Immature natural killer cell (primary cell): Measurements from ENCODE around the gene TMEM60. TPM values are rescaled to one million over a fixed set of nuclear protein-coding genes. Genes with fewer than 3 reads are reported as not detected.
A peak's percentile ranks its signal among the peaks of the same experiment; 100 is the strongest.

ENCODE experiments used
- DNase-seq, 3 donors: peaks; one replicate each; pipeline ENCODE4 v3.0.0; 2022; ENCODE audit warnings: mixed read lengths in 1 of 3
- H3K27ac Mint-ChIP-seq, 6 donors: one replicate each; pipeline ENCODE4 v1.8.0; 2020; ENCODE audit warnings: mixed read lengths in 6 of 6, mild to moderate bottlenecking in 5 of 6, inconsistent platforms in 4 of 6, moderate library complexity in 3 of 6
- H3K27me3 Mint-ChIP-seq, 3 donors: one replicate each; pipeline ENCODE4 v1.8.0; 2020 to 2021; ENCODE audit warnings: low read depth in 3 of 3, mild to moderate bottlenecking in 3 of 3, mixed read lengths in 3 of 3, moderate library complexity in 3 of 3, inconsistent platforms in 1 of 3
- H3K36me3 Mint-ChIP-seq, 3 donors: one replicate each; pipeline ENCODE4 v1.8.0; 2020; ENCODE audit warnings: mixed read lengths in 3 of 3, inconsistent platforms in 2 of 3, mild to moderate bottlenecking in 2 of 3
- H3K4me1 Mint-ChIP-seq, 2 donors: one replicate each; pipeline ENCODE4 v1.8.0; 2020; ENCODE audit warnings: inconsistent platforms in 2 of 2, mild to moderate bottlenecking in 2 of 2, mixed read lengths in 2 of 2, moderate library complexity in 1 of 2
- H3K4me3 Mint-ChIP-seq, 5 donors: one replicate each; pipeline ENCODE4 v1.8.0; 2020; ENCODE audit warnings: mild to moderate bottlenecking in 5 of 5, mixed read lengths in 5 of 5, inconsistent platforms in 3 of 5, moderate library complexity in 3 of 5
- H3K9me3 Mint-ChIP-seq, 6 donors: one replicate each; pipeline ENCODE4 v1.8.0; 2020; ENCODE audit warnings: mild to moderate bottlenecking in 6 of 6, mixed read lengths in 6 of 6, inconsistent platforms in 4 of 6, moderate library complexity in 3 of 6
- polyA plus RNA-seq, 3 donors: library from polyadenylated mRNA; unstranded; fragments of 300-500 nt; fragmentation: Illumina TruSeq; gene quantifications; one replicate each; pipeline ENCODE4 v1.2.3, GENCODE V29; 2021

Gene TMEM60
- polyA plus RNA-seq, 3 donors from 2014 or later, result 7.9 to 22.6 (median 11.0) TPM

DNA sequence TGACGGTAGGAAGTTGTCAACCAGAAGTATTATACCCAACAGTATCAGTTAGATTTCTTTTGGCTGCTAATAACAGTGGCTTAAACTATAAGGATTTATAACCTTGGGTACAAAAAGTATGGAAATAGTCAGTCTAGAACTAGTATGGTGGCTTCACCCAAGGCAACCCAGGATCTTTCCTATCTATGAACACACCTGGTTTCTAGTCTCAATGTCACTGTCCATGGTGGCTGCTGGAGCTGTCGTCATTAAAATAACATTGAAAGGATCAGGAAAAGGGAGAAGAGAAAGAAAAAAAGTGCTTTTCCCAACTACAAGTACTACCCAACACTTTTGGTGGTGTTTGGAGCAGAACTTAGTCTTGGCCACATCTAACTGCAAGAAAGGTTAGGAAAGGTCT lies 28.1 kb upstream of the TMEM60 start:
- Mint-ChIP-seq H3K4me3 (no peak overlapping the region), H3K27me3 (peaks cover 0 to 2% (median under 1%) of the 10 kb centered on the region in 3 donors)

DNA sequence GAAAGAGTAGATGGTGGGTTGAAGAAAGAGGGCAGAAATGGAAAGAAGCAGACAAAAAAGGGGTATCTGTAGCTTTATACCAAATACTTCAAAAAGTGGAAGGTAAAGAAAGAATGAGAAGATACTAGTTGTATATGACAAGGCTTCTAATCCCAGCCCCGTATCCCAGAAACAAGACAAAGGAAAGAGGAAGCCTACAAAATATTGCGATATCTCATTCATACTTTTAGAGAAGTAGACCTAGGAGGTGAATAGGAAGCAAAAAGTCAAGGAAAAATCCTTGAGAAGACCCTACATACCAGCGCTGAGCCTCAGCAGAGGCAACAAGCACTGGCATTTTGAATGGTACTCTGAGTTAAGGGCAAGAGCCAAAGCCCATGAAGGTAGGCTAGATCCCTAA lies 26.9 kb upstream of the TMEM60 start:
- Mint-ChIP-seq H3K27me3 (peaks cover 0 to 2% (median 1%) of the 10 kb centered on the region in 3 donors), H3K27ac (peak overlapping the region in 1 of 6 donors; percentile 53), H3K4me1 (peaks cover 25 to 50% of the 10 kb centered on the region in 2 donors), H3K36me3 (peaks cover 19 to 35% (median 29%) of the 10 kb centered on the region in 3 donors), H3K9me3 (peaks cover 15 to 27% (median 24%) of the 10 kb centered on the region in 6 donors), H3K4me3 (no peak overlapping the region)
- DNase-seq, result no peak

More for the DNA sequence above, 28.1 kb upstream of the TMEM60 start:
- peaks cover 3 to 16% (median 12%) of the 10 kb centered on the region in 6 donors for H3K9me3 Mint-ChIP-seq
- H3K36me3 Mint-ChIP-seq, result peaks cover 9 to 23% (median 17%) of the 10 kb centered on the region in 3 donors
- peak overlapping the region in 1 of 6 donors; percentile 4 for H3K27ac Mint-ChIP-seq
- DNase-seq, result no peak
- peaks cover 25 to 54% of the 10 kb centered on the region in 2 donors for H3K4me1 Mint-ChIP-seq

DNA sequence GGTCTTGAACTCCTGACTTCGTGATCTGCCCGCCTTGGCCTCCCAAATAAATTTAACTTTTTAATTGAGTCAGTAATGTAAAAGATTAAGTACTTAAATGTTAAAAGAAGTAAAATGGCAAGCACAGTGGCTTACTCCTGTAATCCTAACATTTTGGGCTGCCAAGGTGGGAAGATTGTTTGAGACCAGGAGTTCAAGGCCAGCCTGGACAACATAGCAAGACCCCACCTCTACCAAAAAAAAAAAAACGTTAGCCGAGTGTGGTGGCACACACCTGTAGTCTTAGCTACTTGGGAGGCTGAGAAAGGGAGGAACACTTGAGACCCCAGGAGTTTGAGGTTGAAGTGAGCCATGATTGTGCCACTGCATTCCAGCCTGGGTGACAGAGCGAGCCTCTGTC lies 26.4 kb upstream of the TMEM60 start:
- Mint-ChIP-seq H3K4me1 (peaks cover 25 to 50% of the 10 kb centered on the region in 2 donors), H3K27ac (no peak overlapping the region), H3K36me3 (peaks cover 21 to 39% (median 34%) of the 10 kb centered on the region in 3 donors), H3K9me3 (peaks cover 19 to 32% (median 29%) of the 10 kb centered on the region in 6 donors), H3K4me3 (no peak overlapping the region), H3K27me3 (peaks cover 0 to 2% (median 1%) of the 10 kb centered on the region in 3 donors)
- no peak for DNase-seq

DNA sequence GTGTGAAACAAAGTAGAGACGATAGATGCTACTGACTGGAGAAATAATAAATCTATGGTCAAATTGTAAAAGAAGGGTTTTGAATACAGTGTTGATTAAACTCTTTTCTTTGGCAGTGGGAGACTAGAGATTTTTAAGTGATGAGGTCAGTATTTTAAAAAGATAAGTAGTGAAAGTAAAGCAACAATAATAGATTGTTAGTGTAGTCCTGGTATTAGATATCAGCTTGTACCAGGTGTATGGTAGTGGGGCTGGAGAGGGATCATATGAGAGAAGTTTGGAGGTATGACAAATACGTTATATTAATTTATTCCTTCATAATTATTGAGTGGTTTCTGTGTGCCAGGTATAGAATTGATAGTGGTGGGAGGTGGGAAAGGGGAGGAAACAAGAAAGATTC lies 25.6 kb upstream of the TMEM60 start:
- peaks cover 27 to 47% (median 42%) of the 10 kb centered on the region in 3 donors for H3K36me3 Mint-ChIP-seq
- H3K27ac Mint-ChIP-seq, result no peak overlapping the region
- peaks cover 23 to 38% (median 34%) of the 10 kb centered on the region in 6 donors for H3K9me3 Mint-ChIP-seq
- peaks cover 0 to 2% (median 1%) of the 10 kb centered on the region in 3 donors for H3K27me3 Mint-ChIP-seq
- no peak for DNase-seq
- peaks cover 25 to 52% of the 10 kb centered on the region in 2 donors for H3K4me1 Mint-ChIP-seq
- H3K4me3 Mint-ChIP-seq, result no peak overlapping the region

DNA sequence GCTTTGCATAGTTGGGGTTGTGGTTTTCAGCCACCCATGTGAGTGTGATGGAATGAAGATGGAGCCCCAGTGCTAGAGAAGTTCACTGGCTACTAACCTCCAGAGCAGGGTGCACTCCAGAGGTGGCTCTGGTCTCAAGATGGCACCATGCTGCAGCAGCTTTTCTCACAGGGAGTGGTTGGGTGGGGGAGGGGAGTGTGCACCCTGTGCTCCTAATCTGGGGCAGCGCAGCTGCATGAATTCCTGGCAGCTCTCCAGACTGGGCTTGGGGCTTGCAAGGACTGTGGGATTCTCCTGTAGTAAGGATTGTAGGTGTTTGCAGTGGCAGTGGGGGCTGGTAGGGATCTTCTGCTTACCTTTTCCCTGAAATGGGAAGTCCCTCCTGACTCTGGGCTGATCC lies 24.0 kb upstream of the TMEM60 start:
- no peak for DNase-seq
- H3K27ac Mint-ChIP-seq, result no peak overlapping the region
- H3K27me3 Mint-ChIP-seq, result peaks cover 0 to 2% (median 1%) of the 10 kb centered on the region in 3 donors
- H3K4me1 Mint-ChIP-seq, result peaks cover 21 to 53% of the 10 kb centered on the region in 2 donors
- H3K9me3 Mint-ChIP-seq, result peaks cover 23 to 47% (median 34%) of the 10 kb centered on the region in 6 donors
- H3K4me3 Mint-ChIP-seq, result no peak overlapping the region
- peaks cover 38 to 57% (median 54%) of the 10 kb centered on the region in 3 donors for H3K36me3 Mint-ChIP-seq

DNA sequence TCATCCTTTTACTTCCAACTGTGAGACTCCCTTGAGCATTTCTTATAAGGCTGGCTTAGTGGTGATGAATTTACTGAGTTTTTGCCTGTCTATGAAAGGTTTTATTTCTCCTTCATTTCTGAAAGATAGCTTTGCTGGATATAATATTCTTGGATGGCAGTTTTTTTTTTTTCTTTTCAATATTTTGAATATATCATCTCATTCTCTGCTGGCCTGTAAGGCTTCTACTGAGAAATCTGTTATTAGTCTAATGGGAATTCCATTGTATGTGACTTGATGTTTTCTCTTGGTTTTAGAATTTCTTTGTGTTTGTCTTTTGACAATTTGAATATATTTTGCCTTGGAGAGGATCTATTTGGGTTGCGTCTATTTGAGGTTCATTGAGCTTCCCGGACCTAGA lies 22.7 kb upstream of the TMEM60 start:
- Mint-ChIP-seq H3K27ac (no peak overlapping the region), H3K4me3 (no peak overlapping the region), H3K9me3 (peaks cover 26 to 47% (median 34%) of the 10 kb centered on the region in 6 donors), H3K36me3 (peaks cover 47 to 65% (median 62%) of the 10 kb centered on the region in 3 donors), H3K4me1 (peaks cover 15 to 49% of the 10 kb centered on the region in 2 donors), H3K27me3 (peaks cover 0 to 2% (median 1%) of the 10 kb centered on the region in 3 donors)
- DNase-seq, result no peak

DNA sequence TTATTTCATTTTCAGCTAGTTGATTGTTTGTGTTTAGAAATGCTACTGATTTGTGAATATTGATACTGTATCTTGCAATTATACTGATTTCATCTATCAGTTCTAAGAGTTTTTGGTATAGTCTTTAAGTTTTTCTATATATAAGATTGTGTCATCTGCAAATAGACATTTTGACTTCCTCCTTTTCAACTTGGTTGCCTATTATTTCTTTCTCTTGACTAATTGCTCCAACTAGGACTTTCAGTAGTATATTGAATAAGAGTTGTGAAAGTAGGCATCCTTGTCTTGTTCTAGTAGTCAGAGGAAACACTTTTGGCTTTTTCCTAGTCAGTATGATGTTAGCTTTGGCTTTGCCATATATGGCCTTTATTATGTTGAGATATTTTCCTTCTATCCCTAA lies 20.8 kb upstream of the TMEM60 start:
- DNase-seq, result no peak
- peaks cover 26 to 43% (median 32%) of the 10 kb centered on the region in 6 donors for H3K9me3 Mint-ChIP-seq
- no peak overlapping the region for H3K4me3 Mint-ChIP-seq
- H3K27me3 Mint-ChIP-seq, result peaks cover 0 to 1% (median 0%) of the 10 kb centered on the region in 3 donors
- no peak overlapping the region for H3K27ac Mint-ChIP-seq
- H3K36me3 Mint-ChIP-seq, result peaks cover 41 to 58% (median 57%) of the 10 kb centered on the region in 3 donors
- H3K4me1 Mint-ChIP-seq, result peaks cover 13 to 44% of the 10 kb centered on the region in 2 donors

DNA sequence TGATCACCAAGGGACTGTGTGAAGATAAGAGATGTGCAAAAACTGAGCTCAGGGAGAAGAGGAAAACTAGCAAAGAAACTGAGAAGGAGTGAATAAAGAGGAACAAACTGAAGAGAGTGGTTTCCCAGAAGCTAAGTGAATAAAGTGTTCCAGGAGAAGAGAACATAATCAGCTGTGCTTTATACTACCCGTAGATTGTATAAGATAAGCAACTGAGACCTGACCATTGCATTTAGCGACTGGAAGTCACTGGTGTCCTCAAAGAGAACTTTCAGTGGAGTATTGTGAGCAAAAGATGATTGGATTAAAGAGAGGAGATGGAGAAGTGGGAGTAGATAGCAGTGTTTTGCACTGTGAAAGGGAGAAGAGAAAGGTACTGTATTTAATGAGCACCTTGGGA lies 14.9 kb upstream of the TMEM60 start:
- Mint-ChIP-seq H3K27me3 (peaks cover 0 to 2% (median 0%) of the 10 kb centered on the region in 3 donors), H3K36me3 (peaks cover 15 to 19% (median 18%) of the 10 kb centered on the region in 3 donors)

DNA sequence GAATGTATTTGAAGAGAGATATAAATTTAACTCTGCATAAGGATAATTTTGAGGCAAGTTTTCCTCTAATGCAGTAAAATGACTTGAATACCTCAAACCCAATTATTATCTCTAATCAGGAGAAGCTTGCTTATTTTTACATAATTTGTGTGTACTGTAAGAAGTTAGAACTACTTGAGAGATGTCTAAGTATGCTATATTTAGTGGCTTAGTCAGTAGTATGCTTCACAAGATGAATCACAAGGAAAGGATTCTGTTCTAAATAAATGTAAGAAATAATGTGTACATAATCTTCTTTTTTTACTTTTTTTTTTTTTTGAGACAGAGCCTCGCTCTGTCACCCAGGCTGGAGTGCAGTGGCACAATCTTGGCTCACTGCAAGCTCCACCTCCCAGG lies 14.1 kb upstream of the TMEM60 start:
- H3K4me3 Mint-ChIP-seq, result no peak overlapping the region
- peaks cover under 1 to 14% (median 12%) of the 10 kb centered on the region in 6 donors for H3K9me3 Mint-ChIP-seq
- DNase-seq, result no peak
- peaks cover 18 to 20% (median 19%) of the 10 kb centered on the region in 3 donors for H3K36me3 Mint-ChIP-seq
- H3K4me1 Mint-ChIP-seq, result peaks cover 5 to 39% of the 10 kb centered on the region in 2 donors
- H3K27me3 Mint-ChIP-seq, result peaks cover 0 to 2% (median 0%) of the 10 kb centered on the region in 3 donors
- no peak overlapping the region for H3K27ac Mint-ChIP-seq

More for the DNA sequence above, 14.9 kb upstream of the TMEM60 start:
- H3K27ac Mint-ChIP-seq, result no peak overlapping the region
- H3K4me1 Mint-ChIP-seq, result peaks cover 5 to 38% of the 10 kb centered on the region in 2 donors
- DNase-seq, result no peak
- peaks cover under 1 to 8% (median 5%) of the 10 kb centered on the region in 6 donors for H3K9me3 Mint-ChIP-seq
- no peak overlapping the region for H3K4me3 Mint-ChIP-seq

DNA sequence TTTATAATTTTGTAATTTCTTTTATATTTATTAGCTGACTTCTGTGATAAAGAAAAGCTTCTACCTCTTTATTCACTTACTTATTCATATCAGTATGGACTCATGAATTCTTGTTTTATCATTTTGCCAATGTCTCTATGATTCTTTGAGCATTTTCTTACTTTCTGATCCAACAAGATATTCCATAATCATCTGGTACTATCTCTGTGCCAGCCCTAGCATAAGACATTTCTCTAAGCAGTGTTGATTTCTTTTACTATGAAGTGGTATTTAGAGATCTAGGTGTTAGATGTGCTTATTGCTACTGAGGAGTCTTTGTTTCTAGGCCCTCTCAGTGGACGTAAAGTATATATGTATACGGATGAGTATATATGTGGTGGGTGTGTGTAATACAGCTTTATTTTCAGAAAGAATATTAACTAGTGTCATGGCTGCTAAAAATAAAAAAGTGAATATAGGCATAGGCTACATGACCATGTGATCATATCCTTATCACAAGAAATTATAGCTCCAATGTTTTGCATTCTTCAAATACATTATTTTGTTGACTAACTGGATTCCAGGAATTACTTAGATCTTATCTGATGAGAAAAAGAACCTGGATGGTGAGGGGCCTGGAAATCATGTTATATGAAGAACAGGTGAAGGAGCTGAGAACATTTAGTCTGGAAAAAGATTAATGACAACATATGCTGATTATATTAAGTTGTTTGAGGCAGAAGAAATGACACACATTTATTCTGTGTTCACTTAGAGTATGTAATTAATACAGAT lies 13.5 kb upstream of the TMEM60 start:
- DNase-seq, result no peak
- H3K4me3 Mint-ChIP-seq, result no peak overlapping the region
- peak overlapping the region in 1 of 6 donors; percentile 33 for H3K27ac Mint-ChIP-seq
- peaks cover 3 to 20% (median 16%) of the 10 kb centered on the region in 6 donors for H3K9me3 Mint-ChIP-seq
- peaks cover 5 to 35% of the 10 kb centered on the region in 2 donors for H3K4me1 Mint-ChIP-seq
- peaks cover 0 to 2% (median 0%) of the 10 kb centered on the region in 3 donors for H3K27me3 Mint-ChIP-seq
- H3K36me3 Mint-ChIP-seq, result peaks cover 13 to 20% (median 16%) of the 10 kb centered on the region in 3 donors

DNA sequence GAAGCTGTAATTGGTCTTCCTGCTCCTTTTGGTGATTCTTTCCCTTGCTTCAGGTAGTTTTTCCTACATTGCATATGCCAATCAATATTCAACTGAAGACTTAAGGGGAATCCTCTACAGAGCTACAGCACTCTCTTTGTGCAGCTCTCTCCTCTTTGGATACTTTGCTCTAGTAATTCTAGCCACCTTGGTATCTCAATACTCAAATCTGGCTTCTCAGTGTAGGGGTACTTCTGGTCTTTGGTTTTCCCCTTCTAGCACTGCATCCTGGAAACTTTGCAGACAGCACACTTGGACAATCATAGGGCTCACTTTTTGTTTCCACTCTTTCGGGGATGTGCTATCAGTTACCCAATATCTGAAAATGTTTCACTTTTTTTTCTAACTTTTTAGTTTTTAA lies 10.3 kb upstream of the TMEM60 start:
- peaks cover 0 to 2% (median 0%) of the 10 kb centered on the region in 3 donors for H3K27me3 Mint-ChIP-seq
- peaks cover 13 to 20% (median 15%) of the 10 kb centered on the region in 3 donors for H3K36me3 Mint-ChIP-seq
- peaks cover 3 to 24% (median 17%) of the 10 kb centered on the region in 6 donors for H3K9me3 Mint-ChIP-seq
- H3K27ac Mint-ChIP-seq, result no peak overlapping the region
- H3K4me3 Mint-ChIP-seq, result no peak overlapping the region
- DNase-seq, result no peak
- peaks cover 23 to 39% of the 10 kb centered on the region in 2 donors for H3K4me1 Mint-ChIP-seq

DNA sequence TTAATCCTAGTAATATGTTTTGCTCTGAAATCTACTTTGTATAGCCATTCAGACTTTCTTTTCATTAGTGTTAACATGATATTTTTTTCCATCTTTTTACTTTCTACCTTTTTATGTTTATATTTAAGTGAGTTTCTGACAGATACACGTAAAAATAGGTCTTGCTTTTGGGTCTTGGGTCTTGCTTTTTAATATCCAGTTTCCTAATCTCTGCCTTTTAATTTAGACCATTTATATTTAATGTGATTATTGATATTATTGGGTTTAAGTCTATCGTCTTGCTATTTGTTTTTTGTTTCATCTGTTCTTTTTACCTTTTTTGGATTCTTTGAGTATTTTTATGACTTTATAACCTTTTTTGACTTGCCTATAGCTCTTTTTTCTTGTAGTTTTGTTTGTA lies 8.2 kb upstream of the TMEM60 start:
- H3K27ac Mint-ChIP-seq, result no peak overlapping the region
- H3K9me3 Mint-ChIP-seq, result peaks cover 3 to 24% (median 17%) of the 10 kb centered on the region in 6 donors
- H3K4me1 Mint-ChIP-seq, result peaks cover 40 to 41% of the 10 kb centered on the region in 2 donors
- H3K4me3 Mint-ChIP-seq, result no peak overlapping the region
- H3K27me3 Mint-ChIP-seq, result no peaks in the 10 kb centered on the region
- no peak for DNase-seq
- peaks cover 13 to 20% (median 15%) of the 10 kb centered on the region in 3 donors for H3K36me3 Mint-ChIP-seq

DNA sequence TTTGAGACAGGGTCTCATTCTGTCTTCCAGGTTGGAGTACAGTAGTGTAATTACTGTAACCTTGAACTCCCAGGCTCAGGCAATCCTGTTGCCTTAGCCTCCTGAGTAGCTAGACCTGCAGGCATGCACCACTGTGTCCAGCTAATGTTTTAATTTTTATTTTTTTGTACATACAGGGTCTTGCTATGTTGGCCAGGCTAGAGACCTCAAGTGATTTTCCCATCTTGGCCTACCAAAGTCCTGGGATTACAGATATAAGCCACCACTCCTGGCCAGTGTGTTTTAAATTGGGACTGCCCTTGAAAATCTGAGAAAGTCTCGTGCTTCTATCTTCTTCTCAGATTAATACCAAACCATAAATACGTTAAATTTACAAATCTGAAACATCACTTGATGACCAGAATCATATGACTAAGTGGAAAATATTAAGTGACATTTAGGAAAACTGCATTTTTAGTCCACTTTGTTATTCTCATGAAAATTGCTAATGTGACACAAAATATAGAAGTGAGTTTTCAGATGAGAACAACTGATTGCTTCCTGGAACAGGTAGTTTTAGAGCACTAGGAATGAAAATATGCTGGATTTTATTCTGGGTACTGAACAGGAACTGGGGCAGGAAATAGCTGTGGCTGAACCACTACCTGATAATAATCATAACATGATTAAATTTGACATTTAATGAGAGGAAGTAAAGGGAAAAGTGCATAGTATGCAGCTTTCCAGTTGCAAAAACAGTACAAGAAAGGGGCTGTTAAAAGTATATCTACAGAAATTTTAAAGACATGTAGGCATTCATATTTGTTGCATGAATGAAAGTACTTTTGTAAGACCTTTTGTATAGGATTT lies 4.5 kb upstream of the TMEM60 start:
- peak overlapping the region in 4 of 5 donors; percentile 33 to 44 (median 34) for H3K4me3 Mint-ChIP-seq
- peaks cover 3 to 15% (median 11%) of the 10 kb centered on the region in 6 donors for H3K9me3 Mint-ChIP-seq
- peaks cover 3 to 9% (median 9%) of the 10 kb centered on the region in 3 donors for H3K27me3 Mint-ChIP-seq
- H3K36me3 Mint-ChIP-seq, result peaks cover 7 to 13% (median 7%) of the 10 kb centered on the region in 3 donors
- peak overlapping the region in 5 of 6 donors; percentile 4 to 65 (median 46) for H3K27ac Mint-ChIP-seq
- H3K4me1 Mint-ChIP-seq, result peaks cover 65 to 69% of the 10 kb centered on the region in 2 donors
- DNase-seq, result no peak
